ENCODE measurements around the gene VMO1.

DNA sequence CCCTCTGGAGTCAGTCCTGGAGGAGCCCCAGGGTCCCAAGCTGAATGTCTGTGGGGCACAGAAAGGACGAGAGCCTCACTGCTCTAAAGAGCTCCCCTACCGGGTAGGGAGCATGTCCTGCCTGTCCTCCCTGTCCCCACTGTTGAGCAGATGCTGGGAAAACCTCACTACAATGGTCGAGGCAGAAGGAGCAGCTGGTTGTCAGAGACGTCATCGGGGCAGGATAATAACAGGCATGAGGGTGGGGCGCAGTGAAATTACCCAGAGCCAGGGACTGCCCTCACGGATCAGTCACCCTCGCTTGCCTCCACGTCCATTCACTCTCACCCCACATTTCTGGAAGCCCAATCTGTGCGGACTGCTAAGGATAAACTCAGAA is 13.9 kb downstream of the VMO1 start:
- TF ChIP-seq, protein P1, sequence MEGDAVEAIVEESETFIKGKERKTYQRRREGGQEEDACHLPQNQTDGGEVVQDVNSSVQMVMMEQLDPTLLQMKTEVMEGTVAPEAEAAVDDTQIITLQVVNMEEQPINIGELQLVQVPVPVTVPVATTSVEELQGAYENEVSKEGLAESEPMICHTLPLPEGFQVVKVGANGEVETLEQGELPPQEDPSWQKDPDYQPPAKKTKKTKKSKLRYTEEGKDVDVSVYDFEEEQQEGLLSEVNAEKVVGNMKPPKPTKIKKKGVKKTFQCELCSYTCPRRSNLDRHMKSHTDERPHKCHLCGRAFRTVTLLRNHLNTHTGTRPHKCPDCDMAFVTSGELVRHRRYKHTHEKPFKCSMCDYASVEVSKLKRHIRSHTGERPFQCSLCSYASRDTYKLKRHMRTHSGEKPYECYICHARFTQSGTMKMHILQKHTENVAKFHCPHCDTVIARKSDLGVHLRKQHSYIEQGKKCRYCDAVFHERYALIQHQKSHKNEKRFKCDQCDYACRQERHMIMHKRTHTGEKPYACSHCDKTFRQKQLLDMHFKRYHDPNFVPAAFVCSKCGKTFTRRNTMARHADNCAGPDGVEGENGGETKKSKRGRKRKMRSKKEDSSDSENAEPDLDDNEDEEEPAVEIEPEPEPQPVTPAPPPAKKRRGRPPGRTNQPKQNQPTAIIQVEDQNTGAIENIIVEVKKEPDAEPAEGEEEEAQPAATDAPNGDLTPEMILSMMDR (IDR thresholded peaks at IDR 0.05 in 4 of 5, conservative IDR thresholded peaks at IDR 0.05 in 1 of 5), result no peak
- no peak for TF ChIP-seq POLR2A (IDR thresholded peaks at IDR 0.05)
